ENCODE measurements around the gene THAP4.

DNA sequence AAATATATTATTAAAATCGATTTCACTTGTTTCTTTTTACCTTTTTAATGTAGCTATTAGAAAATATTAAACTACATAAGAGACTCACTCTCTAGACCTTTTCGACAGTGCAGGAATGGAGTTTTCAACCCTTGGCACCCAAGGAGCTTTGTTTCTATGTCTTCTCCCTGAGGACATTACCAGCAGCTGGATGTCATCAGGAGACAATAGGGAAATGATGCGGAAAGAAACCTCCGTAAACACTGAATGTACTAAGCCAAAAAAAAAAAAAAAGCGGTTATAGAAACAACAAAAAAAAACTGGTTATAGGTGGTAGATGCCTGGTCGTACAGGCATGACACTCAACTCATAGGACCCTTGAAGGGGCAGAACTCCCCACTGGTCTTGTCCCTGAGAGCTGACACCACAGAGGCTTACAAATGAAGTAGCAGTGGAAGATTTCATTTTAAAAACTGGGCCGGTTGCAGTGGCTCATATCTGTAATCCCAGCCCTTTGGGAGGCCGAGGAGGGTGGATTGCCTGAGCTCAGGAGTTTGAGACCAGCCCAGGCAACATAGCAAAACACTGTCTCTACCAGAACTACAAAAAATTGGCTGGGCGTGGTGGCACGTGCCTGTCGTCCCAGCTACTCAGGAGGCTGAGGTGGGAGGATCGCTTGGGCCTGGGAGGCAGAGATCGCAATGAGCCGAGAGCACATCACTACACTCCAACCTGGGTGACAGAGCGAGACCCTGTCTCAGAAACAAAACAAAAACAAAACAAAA is 23.8 kb downstream of the THAP4 start:
- TF ChIP-seq EZH2phosphoT487 (conservative IDR thresholded peaks at IDR 0.05; ENCODE audit: low read length) (no peak), CTCF (IDR thresholded peaks at IDR 0.05; ENCODE audit: insufficient read depth, low read length, poor library complexity, severe bottlenecking) (no peak)

Measured in SU-DHL-6 (cell line).